Adrenal gland (tissue), 5 donors: Measurements from ENCODE around the gene CASTOR1.

Source experiments
- CTCF ChIP-seq, 6 experiments: fragments of 450-650 bp in 4 of 6; fragments of 200-600 bp in 2 of 6; sonication (generic) in 1 of 6; IDR thresholded peaks; 1 replicate in 5 of 6; 2 replicates in 1 of 6; pipeline versions ENCODE4 v1.5.1 to v1.8.0; 2016 to 2021; ENCODE audit warnings: antibody characterized with exemption in 6 of 6, mild to moderate bottlenecking in 2 of 6, moderate library complexity in 1 of 6
- POLR2A ChIP-seq, 2 donors: fragments of 450-650 bp; IDR thresholded peaks; one replicate each; pipeline ENCODE4 v1.6.1; 2017; ENCODE audit warnings: antibody characterized with exemption in 2 of 2, mild to moderate bottlenecking in 2 of 2, moderate library complexity in 1 of 2
- donor health status: DM: no; HTN: no; CAD: no.

GRCh38 chr22:30252411-30253204, 36.7 kb downstream of the CASTOR1 start:
- TF ChIP-seq CTCF (IDR thresholded peaks at IDR 0.05) (no peak), POLR2A (IDR thresholded peaks at IDR 0.05) (no peak)
